ENCODE measurements around the gene CD8B2. TPM values are rescaled to one million over a fixed set of nuclear protein-coding genes. Genes with fewer than 3 reads are reported as not detected.

Gene CD8B2
- total RNA-seq, 1 donor from 2014 or later: not detected

DNA sequence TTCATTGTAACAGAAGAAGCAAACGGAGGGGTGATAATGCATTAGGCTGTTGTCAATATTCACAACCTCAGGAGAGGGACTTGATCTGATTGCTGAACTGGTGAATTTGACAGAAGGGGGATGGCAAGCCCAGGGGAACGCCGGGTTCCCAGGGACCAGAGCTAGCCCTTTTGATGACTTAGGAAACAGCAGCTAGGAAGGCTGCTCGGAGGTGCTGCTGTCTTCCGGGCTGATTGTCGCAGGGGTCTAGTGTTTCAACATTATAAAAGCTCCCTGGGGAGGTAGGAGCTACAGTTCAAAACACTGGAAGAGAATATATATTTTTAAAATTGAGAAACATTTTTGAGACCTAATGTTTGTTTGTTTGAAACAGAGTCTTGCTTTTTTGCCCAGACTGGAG, 47.3 kb downstream of the CD8B2 start:
- H3K9me3 Mint-ChIP-seq: no peaks in the 10 kb centered on the region
- DNase-seq (ENCODE audit: low spot score): no peak
- Histone ChIP-seq H3K4me2 (no peak overlapping the region), H3K27me3 (no peaks in the 10 kb centered on the region), H3K9me3 (ENCODE audit: low read depth) (no peaks in the 10 kb centered on the region), H3K79me2 (ENCODE audit: low read depth) (no peaks in the 10 kb centered on the region), H3K9ac (no peak overlapping the region), H2AFZ (replicated peaks) (peak overlapping the region; percentile 9), H3K36me3 (no peaks in the 10 kb centered on the region), H3K4me1 (peaks cover 26% of the 10 kb centered on the region), H3K27ac (no peak overlapping the region), H4K20me1 (ENCODE audit: low read depth) (no peaks in the 10 kb centered on the region), H3F3A (ENCODE audit: low read depth) (peaks cover 16% of the 10 kb centered on the region), H3K4me3 (no peak overlapping the region)
- H3K27ac Mint-ChIP-seq: no peak overlapping the region
- H3K4me1 Mint-ChIP-seq: peaks cover 25% of the 10 kb centered on the region
- TF ChIP-seq EZH2 (IDR thresholded peaks at IDR 0.05): no peak
- TF ChIP-seq, protein P1, sequence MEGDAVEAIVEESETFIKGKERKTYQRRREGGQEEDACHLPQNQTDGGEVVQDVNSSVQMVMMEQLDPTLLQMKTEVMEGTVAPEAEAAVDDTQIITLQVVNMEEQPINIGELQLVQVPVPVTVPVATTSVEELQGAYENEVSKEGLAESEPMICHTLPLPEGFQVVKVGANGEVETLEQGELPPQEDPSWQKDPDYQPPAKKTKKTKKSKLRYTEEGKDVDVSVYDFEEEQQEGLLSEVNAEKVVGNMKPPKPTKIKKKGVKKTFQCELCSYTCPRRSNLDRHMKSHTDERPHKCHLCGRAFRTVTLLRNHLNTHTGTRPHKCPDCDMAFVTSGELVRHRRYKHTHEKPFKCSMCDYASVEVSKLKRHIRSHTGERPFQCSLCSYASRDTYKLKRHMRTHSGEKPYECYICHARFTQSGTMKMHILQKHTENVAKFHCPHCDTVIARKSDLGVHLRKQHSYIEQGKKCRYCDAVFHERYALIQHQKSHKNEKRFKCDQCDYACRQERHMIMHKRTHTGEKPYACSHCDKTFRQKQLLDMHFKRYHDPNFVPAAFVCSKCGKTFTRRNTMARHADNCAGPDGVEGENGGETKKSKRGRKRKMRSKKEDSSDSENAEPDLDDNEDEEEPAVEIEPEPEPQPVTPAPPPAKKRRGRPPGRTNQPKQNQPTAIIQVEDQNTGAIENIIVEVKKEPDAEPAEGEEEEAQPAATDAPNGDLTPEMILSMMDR (IDR thresholded peaks at IDR 0.05): no peak
- TF ChIP-seq EZH2phosphoT487 (IDR thresholded peaks at IDR 0.05): no peak
- H3K27me3 Mint-ChIP-seq (ENCODE audit: insufficient read depth, low read depth): peaks cover 18% of the 10 kb centered on the region
- H3K4me3 Mint-ChIP-seq: no peak overlapping the region
- H3K36me3 Mint-ChIP-seq: no peaks in the 10 kb centered on the region

DNA sequence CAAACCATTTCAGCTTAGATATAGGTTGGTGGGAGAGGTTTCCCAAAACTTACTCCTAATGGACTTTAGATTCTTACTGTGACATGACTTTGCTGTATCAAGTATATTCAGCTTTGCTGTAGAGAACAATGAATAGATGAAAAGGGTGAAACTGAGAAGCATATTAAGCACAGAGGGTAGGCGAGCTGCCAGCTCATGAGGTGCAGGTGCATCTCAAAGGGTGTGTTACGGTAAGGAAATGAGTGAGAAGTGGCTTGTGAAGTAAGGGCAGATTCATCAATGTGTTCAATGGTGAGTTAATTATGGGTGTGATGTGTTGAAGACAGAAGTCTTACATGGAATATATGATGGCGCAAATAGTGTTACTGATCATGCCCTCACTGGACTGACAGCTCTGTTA, 49.3 kb downstream of the CD8B2 start:
- Histone ChIP-seq H3K27me3 (no peaks in the 10 kb centered on the region), H4K20me1 (ENCODE audit: low read depth) (no peaks in the 10 kb centered on the region), H3K9ac (no peak overlapping the region), H3K4me2 (peak overlapping the region; percentile 56), H3K27ac (no peak overlapping the region), H3F3A (ENCODE audit: low read depth) (peaks cover 16% of the 10 kb centered on the region), H3K4me1 (peaks cover 26% of the 10 kb centered on the region), H3K4me3 (no peak overlapping the region), H3K79me2 (ENCODE audit: low read depth) (no peaks in the 10 kb centered on the region), H3K9me3 (ENCODE audit: low read depth) (no peaks in the 10 kb centered on the region), H3K36me3 (no peaks in the 10 kb centered on the region), H2AFZ (replicated peaks) (no peak overlapping the region)
- Mint-ChIP-seq H3K36me3 (no peaks in the 10 kb centered on the region), H3K27ac (no peak overlapping the region), H3K9me3 (no peaks in the 10 kb centered on the region), H3K4me3 (no peak overlapping the region), H3K27me3 (ENCODE audit: insufficient read depth, low read depth) (peaks cover 18% of the 10 kb centered on the region), H3K4me1 (peaks cover 26% of the 10 kb centered on the region)
- no peak for DNase-seq (ENCODE audit: low spot score)
- TF ChIP-seq, protein P1 (IDR thresholded peaks at IDR 0.05): no peak
- TF ChIP-seq EZH2 (IDR thresholded peaks at IDR 0.05) (no peak), EZH2phosphoT487 (IDR thresholded peaks at IDR 0.05) (no peak)

DNA sequence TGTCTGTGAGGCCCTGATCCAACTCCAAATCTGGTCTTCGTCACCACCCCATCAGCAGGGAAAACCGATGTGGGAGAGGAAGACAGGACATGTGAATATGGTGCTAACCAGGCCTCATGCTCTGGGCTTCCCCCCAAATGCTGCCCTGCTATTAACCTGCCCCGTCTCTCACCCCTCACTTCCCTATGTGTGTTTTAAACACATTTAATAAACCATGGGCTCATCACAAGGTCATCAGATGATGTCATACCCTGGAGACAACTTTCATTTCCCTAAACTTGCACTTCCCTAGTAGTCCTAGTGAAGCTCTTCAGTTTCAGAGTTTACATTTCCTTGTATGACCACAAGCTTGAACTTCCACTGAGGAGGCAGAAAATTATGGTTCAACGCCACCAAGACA, 49.9 kb downstream of the CD8B2 start:
- Histone ChIP-seq H3K27me3 (no peaks in the 10 kb centered on the region), H3F3A (ENCODE audit: low read depth) (peaks cover 16% of the 10 kb centered on the region), H3K9me3 (ENCODE audit: low read depth) (no peaks in the 10 kb centered on the region), H3K9ac (no peak overlapping the region), H3K4me1 (peaks cover 26% of the 10 kb centered on the region), H3K36me3 (no peaks in the 10 kb centered on the region), H3K79me2 (ENCODE audit: low read depth) (no peaks in the 10 kb centered on the region), H2AFZ (replicated peaks) (no peak overlapping the region), H4K20me1 (ENCODE audit: low read depth) (no peaks in the 10 kb centered on the region), H3K27ac (peak overlapping the region; percentile 14), H3K4me2 (peak overlapping the region; percentile 56), H3K4me3 (no peak overlapping the region)
- Mint-ChIP-seq H3K4me3 (no peak overlapping the region), H3K27ac (no peak overlapping the region), H3K36me3 (no peaks in the 10 kb centered on the region), H3K27me3 (ENCODE audit: insufficient read depth, low read depth) (peaks cover 18% of the 10 kb centered on the region), H3K4me1 (peaks cover 20% of the 10 kb centered on the region), H3K9me3 (no peaks in the 10 kb centered on the region)
- TF ChIP-seq EZH2phosphoT487 (IDR thresholded peaks at IDR 0.05): no peak
- TF ChIP-seq EZH2 (IDR thresholded peaks at IDR 0.05): no peak
- TF ChIP-seq, protein P1 (IDR thresholded peaks at IDR 0.05): no peak
- DNase-seq (ENCODE audit: low spot score): no peak

Measured in neural progenitor cell (in vitro differentiated cells).